Right lobe of liver (tissue), 6 donors: ENCODE results near the gene SRD5A3. TPM values are rescaled to one million over a fixed set of nuclear protein-coding genes. Genes with fewer than 3 reads are reported as not detected.
A peak's percentile ranks its signal among the peaks of the same experiment; 100 is the strongest.
"Not testable (repeated sequence)": the region's sequence is repeated elsewhere in the genome, so short reads cannot be mapped to it uniquely, and the experiment has no call there.

Experiments
- ATAC-seq, 4 donors: fragments of 200-7000 bp; cut with Tn5 transposase; one replicate each; pipeline ENCODE4 v1.9.1; 2020; ENCODE audit warnings: mild to moderate bottlenecking in 4 of 4, moderate library complexity in 4 of 4
- DNase-seq, 3 donors: peaks; one replicate each; pipeline ENCODE4 v3.0.0-alpha.2; 2020
- H3K27ac ChIP-seq, 3 donors: fragments of 200-600 bp; one replicate each; pipeline ENCODE4 v1.8.0; 2022
- H3K27me3 ChIP-seq, 2 donors: fragments of 200-600 bp; one replicate each; pipeline ENCODE4 v1.8.0; 2022
- H3K36me3 ChIP-seq, 4 donors: fragments of 200-600 bp; sonication (generic) in 1 of 4; one replicate each; pipeline versions ENCODE4 v1.5.1 to v1.8.0; 2017 to 2022; ENCODE audit warnings: control low read depth in 1 of 4
- H3K4me1 ChIP-seq, 4 donors: fragments of 200-600 bp; sonication (generic) in 1 of 4; one replicate each; pipeline versions ENCODE4 v1.5.1 to v1.8.0; 2017 to 2022; ENCODE audit warnings: control low read depth in 1 of 4
- H3K4me3 ChIP-seq, 3 donors: fragments of 200-600 bp; one replicate each; pipeline ENCODE4 v1.8.0; 2022
- H3K9me3 ChIP-seq, 4 donors: fragments of 200-600 bp; sonication (generic) in 1 of 4; one replicate each; pipeline versions ENCODE4 v1.5.1 to v1.8.0; 2017 to 2022; ENCODE audit warnings: control low read depth in 1 of 4
- POLR2A ChIP-seq: fragments of 450-650 bp; IDR thresholded peaks from one replicate; pipeline ENCODE4 v1.6.1; 2017; ENCODE audit warnings: antibody characterized with exemption, mild to moderate bottlenecking
- WGBS: methylation state at CpG from one replicate; pipeline ENCODE4 v1.1.6; 2018; ENCODE audit warnings: low coverage, low lambda C conversion rate; ENCODE audit not compliant: insufficient coverage; ENCODE audit errors: missing lambda C conversion rate; 5-methylcytosine and 5-hydroxymethylcytosine counted together
- intact Hi-C, 2 donors: fragments of 100-400 bp; cut with DNase I; formaldehyde crosslinking; loops; one replicate each; pipeline versions ENCODE4 v1.11.2 to v1.14.1; 2022
- total RNA-seq, 6 experiments: library from RNA; depleted of rRNA in 2 of 6; stranded (reverse); fragments of >200 nt in 2 of 6; fragmentation: NEBNext Ultra II Directional in 3 of 6; extraction: Animal tissue kit (Norgen Biotek cat#: 25700) in 3 of 6; gene quantifications; one replicate each; pipeline versions ENCODE4 v1.1.0 to v1.2.4, GENCODE V29; 2016 to 2023
- TF ChIP-seq, protein P1 (sequence below), 4 donors: fragments of 200-600 bp in 3 of 4; fragments of 450-650 bp in 1 of 4; IDR thresholded peaks; one replicate each; pipeline versions ENCODE4 v1.5.1 to v1.8.0; 2016 to 2022; ENCODE audit warnings: antibody characterized with exemption in 4 of 4, mild to moderate bottlenecking in 2 of 4
- donor health status: DM: no; HTN: yes; CAD: no.
- donor health status: DM: no; HTN: no; CAD: no.
- donor health status: DM: no; HTN: no; CAD: no.
- donor health status: DM: no; HTN: yes; CAD: no.
- donor health status: DM: no; HTN: yes; CAD: no.

Gene SRD5A3
- total RNA-seq, 6 experiments from 2014 or later = 7.7 to 13.9 (median 9.9) TPM

DNA sequence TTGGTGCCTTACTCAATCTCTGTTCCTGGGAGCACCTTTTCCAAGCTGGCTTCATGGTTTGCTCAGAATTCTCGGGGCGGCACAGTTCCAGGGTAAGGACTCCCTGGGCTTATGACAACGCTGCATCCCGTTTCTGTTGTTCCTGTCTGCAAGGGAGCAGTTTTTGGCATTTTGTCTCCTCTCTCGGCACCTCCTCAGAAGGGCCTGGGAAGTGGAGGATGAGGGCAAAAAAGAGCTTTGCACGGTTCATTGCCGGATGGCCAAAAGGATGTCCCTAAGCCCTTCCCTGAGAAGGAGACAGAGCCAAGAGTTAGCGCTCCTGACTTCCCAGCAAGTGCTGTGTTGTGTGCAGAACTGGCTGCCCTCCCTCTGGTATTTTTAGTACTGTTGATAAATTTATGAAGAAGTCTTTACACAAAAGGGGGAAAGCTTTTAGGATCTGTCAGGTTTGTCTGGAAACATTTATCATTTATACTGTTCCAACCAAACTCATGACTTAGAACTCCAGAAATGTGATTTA, 13.4 kb downstream of the SRD5A3 start:
- no peaks in the 10 kb centered on the region for H3K9me3 ChIP-seq
- ATAC-seq (peak in 2 of 4 donors; percentile 29 to 33), DNase-seq (no peak)
- H3K36me3 ChIP-seq = no peaks in the 10 kb centered on the region
- WGBS = 67% methylated on average over 3 of the region's 8 CpGs
- no peaks in the 10 kb centered on the region for H3K4me1 ChIP-seq
- no peaks in the 10 kb centered on the region for H3K27me3 ChIP-seq
- intact Hi-C loops = no loop called here
- H3K27ac ChIP-seq = no peak overlapping the region
- no peak for TF ChIP-seq POLR2A
- TF ChIP-seq, protein P1, sequence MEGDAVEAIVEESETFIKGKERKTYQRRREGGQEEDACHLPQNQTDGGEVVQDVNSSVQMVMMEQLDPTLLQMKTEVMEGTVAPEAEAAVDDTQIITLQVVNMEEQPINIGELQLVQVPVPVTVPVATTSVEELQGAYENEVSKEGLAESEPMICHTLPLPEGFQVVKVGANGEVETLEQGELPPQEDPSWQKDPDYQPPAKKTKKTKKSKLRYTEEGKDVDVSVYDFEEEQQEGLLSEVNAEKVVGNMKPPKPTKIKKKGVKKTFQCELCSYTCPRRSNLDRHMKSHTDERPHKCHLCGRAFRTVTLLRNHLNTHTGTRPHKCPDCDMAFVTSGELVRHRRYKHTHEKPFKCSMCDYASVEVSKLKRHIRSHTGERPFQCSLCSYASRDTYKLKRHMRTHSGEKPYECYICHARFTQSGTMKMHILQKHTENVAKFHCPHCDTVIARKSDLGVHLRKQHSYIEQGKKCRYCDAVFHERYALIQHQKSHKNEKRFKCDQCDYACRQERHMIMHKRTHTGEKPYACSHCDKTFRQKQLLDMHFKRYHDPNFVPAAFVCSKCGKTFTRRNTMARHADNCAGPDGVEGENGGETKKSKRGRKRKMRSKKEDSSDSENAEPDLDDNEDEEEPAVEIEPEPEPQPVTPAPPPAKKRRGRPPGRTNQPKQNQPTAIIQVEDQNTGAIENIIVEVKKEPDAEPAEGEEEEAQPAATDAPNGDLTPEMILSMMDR (IDR thresholded peaks at IDR 0.05) = no peak
- no peak overlapping the region for H3K4me3 ChIP-seq

DNA sequence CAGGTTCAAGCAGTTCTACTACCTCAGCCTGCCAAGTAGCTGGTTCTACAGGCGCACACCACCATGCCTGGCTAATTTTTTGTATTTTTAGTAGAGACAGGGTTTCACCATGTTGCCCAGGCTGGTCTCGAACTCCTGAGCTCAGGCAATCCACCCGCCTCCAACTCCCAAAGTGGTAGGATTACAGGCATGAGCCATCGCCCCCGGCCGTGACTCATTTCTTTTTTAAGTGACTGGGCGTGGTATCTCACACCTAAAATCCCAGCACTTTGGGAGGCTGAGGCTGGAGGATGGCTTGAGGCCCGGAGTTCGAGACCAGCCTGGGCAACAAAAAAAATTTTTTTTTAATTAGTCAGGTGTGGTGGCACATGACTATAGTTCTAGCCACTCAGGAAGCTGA, 16.9 kb downstream of the SRD5A3 start:
- H3K4me3 ChIP-seq, H3K4me1 ChIP-seq, H3K36me3 ChIP-seq, H3K9me3 ChIP-seq, intact Hi-C loops, DNase-seq, H3K27me3 ChIP-seq, ATAC-seq, H3K27ac ChIP-seq: not testable (repeated sequence)
- WGBS = 100% methylated on average over 3 of the region's 9 CpGs

DNA sequence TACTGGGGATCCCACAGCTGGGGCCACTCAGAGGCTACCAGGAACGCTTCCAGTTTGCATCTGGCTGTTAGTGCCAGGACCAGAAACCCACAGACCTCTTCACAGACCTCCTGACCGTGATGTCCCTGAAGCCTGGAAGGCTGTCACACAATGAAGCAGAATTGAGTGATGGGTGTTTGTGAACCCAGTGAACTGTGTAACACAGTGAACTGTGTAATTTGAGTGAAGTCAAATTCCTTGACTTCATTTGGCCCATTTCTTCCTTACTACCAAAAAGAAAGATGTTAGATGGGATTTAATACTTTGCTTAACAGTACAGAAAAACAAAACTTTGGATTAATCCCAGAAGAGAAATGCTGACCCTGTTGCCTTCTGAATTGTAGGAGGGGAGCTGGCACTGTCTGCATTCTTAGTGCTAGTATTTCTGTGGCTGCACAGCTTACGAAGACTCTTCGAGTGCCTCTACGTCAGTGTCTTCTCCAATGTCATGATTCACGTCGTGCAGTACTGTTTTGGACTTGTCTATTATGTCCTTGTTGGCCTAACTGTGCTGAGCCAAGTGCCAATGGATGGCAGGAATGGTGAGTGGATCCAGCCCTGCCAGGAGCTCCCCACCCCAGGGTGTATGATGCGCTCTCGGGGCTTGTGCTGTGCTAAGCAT, 17.8 kb downstream of the SRD5A3 start:
- no peaks in the 10 kb centered on the region for H3K27me3 ChIP-seq
- H3K4me3 ChIP-seq = no peak overlapping the region
- intact Hi-C loops = no loop called here
- H3K4me1 ChIP-seq = no peaks in the 10 kb centered on the region
- H3K27ac ChIP-seq = no peak overlapping the region
- no peaks in the 10 kb centered on the region for H3K9me3 ChIP-seq
- DNase-seq (no peak), ATAC-seq (no peak)
- no peaks in the 10 kb centered on the region for H3K36me3 ChIP-seq
- WGBS = 89% methylated on average over 8 of the region's 9 CpGs
- TF ChIP-seq, protein P1 (IDR thresholded peaks at IDR 0.05) = no peak
- TF ChIP-seq POLR2A = no peak

DNA sequence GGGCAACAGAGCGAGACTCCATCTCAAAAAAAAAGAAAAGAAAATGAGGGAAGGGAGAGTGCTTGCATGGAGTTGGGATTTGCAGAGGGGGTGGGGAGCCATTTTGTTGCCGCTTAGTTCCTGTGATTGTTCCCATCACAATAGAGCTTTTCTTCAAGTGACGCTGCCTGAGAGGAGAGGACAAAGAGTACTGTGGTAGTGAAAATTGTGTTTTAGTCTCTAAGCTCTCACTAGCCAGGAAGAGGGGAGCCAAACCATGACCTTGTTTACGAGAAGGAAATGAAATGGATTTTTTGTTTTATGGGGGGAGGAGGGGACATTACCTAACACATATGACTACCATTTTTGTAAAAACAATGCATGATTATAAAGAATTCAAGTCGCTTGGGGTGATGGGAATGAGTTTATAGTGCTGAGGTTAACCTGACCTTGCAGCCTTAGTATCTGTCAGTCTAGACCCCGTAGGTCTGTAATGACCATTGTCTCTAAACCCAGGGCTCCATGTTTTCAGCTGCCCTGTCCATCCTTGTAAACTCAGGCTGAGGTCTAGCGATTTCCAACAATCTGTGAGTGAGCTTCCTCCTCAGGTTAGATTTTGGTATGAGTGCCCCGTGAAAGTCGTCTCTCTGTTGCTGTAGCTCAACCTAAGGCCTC, 18.8 kb downstream of the SRD5A3 start:
- ATAC-seq (peak in 3 of 4 donors; percentile 37 to 43 (median 38)), DNase-seq (no peak)
- Histone ChIP-seq H3K27ac (no peak overlapping the region), H3K9me3 (no peaks in the 10 kb centered on the region), H3K4me3 (no peak overlapping the region), H3K36me3 (no peaks in the 10 kb centered on the region), H3K4me1 (no peaks in the 10 kb centered on the region), H3K27me3 (no peaks in the 10 kb centered on the region)
- 94% methylated on average over 7 of the region's 9 CpGs for WGBS
- intact Hi-C loops = no loop called here
- no peak for TF ChIP-seq POLR2A
- TF ChIP-seq, protein P1 (IDR thresholded peaks at IDR 0.05) = no peak

DNA sequence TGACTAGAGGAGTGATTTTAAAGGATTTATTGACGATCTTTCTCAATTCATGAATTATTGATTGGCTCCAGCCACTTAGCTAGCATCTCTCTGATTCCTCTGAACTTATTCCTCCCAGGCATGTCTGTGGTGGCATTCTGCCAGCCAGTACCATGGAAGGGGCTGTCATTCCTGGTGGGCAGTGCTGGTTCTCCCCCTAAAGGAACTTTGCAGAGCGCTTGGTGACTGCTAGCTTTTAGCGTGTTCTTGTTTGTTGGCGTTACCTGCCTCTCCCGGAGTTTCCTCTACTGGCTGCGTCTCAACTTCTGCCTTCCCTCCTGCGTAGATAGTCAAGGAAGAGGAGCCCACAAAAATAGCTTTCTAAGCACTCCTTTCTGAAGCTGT, 19.3 kb downstream of the SRD5A3 start:
- TF ChIP-seq, protein P1 (IDR thresholded peaks at IDR 0.05) = no peak
- TF ChIP-seq POLR2A = no peak
- WGBS = 83% methylated on average over 2 of the region's 7 CpGs
- no peak overlapping the region for H3K27ac ChIP-seq
- ATAC-seq (no peak), DNase-seq (no peak)
- no peaks in the 10 kb centered on the region for H3K27me3 ChIP-seq
- intact Hi-C loops = no loop called here
- H3K4me3 ChIP-seq = no peak overlapping the region
- no peaks in the 10 kb centered on the region for H3K9me3 ChIP-seq
- H3K4me1 ChIP-seq = no peaks in the 10 kb centered on the region
- no peaks in the 10 kb centered on the region for H3K36me3 ChIP-seq
